Measurements from ENCODE around the gene PRICKLE1.
"Not testable (repeated sequence)": the region's sequence is repeated elsewhere in the genome, so short reads cannot be mapped to it uniquely, and the experiment has no call there.

PRICKLE1 gene

GRCh38 chr12:42552822-42553221, 36.7 kb downstream of the PRICKLE1 start:
- no peak for DNase-seq

GRCh38 chr12:42550800-42551199, 38.7 kb downstream of the PRICKLE1 start:
- DNase-seq, result no peak

GRCh38 chr12:42546709-42547108, 42.8 kb downstream of the PRICKLE1 start:
- no peak for DNase-seq

GRCh38 chr12:42541965-42542364, 47.6 kb downstream of the PRICKLE1 start:
- no peak for DNase-seq

- DNase-seq, result not testable (repeated sequence)
Observed at GRCh38 chr12:42541308-42541707, 48.2 kb downstream of the PRICKLE1 start.

GRCh38 chr12:42539696-42540095, 49.9 kb downstream of the PRICKLE1 start:
- DNase-seq, result no peak

GRCh38 chr12:42538203-42538602, 51.3 kb downstream of the PRICKLE1 start:
- DNase-seq, result no peak

- no peak for DNase-seq
Observed at GRCh38 chr12:42534184-42534838, 55.2 kb downstream of the PRICKLE1 start.

- no peak for DNase-seq
Observed at GRCh38 chr12:42530284-42530683, 59.3 kb downstream of the PRICKLE1 start.

GRCh38 chr12:42525444-42525843, 64.1 kb downstream of the PRICKLE1 start:
- DNase-seq, result peak; percentile 63

- no peak for DNase-seq
Observed at GRCh38 chr12:42524716-42525115, 64.8 kb downstream of the PRICKLE1 start.

- no peak for DNase-seq
Observed at GRCh38 chr12:42516573-42516972, 73.0 kb downstream of the PRICKLE1 start.

GRCh38 chr12:42511656-42512055, 77.9 kb downstream of the PRICKLE1 start:
- DNase-seq, result no peak

GRCh38 chr12:42510823-42511222, 78.7 kb downstream of the PRICKLE1 start:
- DNase-seq, result no peak

GRCh38 chr12:42508913-42509460, 80.6 kb downstream of the PRICKLE1 start:
- DNase-seq, result no peak

- DNase-seq, result no peak
Observed at GRCh38 chr12:42507565-42507964, 82.0 kb downstream of the PRICKLE1 start.

GRCh38 chr12:42507081-42507480, 82.5 kb downstream of the PRICKLE1 start:
- no peak for DNase-seq

- DNase-seq, result peak; percentile 36
Observed at GRCh38 chr12:42504049-42504448, 85.5 kb downstream of the PRICKLE1 start.

GRCh38 chr12:42502682-42503081, 86.9 kb downstream of the PRICKLE1 start:
- DNase-seq, result no peak

GRCh38 chr12:42498549-42499247, 90.8 kb downstream of the PRICKLE1 start:
- DNase-seq, result peak; percentile 28

- DNase-seq, result no peak
Observed at GRCh38 chr12:42496886-42497285, 92.7 kb downstream of the PRICKLE1 start.

GRCh38 chr12:42495244-42495643, 94.3 kb downstream of the PRICKLE1 start:
- DNase-seq, result no peak

GRCh38 chr12:42492267-42492666, 97.3 kb downstream of the PRICKLE1 start:
- no peak for DNase-seq

GRCh38 chr12:42490261-42490842, 99.2 kb downstream of the PRICKLE1 start:
- no peak for DNase-seq
